Caco-2 (cell line): ENCODE measurements around the gene TAF6L. TPM values are rescaled to one million over a fixed set of nuclear protein-coding genes. Genes with fewer than 3 reads are reported as not detected.

Experiments
- BruUV-seq: library from RNA; stranded (reverse); fragments of 400-500 nt; replicated peaks from 2 replicates; lab custom pipeline; 2021; lab: Mats Ljungman, UMichigan
- CTCF ChIA-PET: fragments of 300-600 bp; sonication (Branson Sonifier 250); formaldehyde crosslinking; loops from one replicate; lab custom pipeline; 2022; ENCODE audit warnings: antibody characterized with exemption; lab: Charles Lee
- POLR2A ChIA-PET: fragments of 300-600 bp; sonication (Branson Sonifier 250); formaldehyde crosslinking; loops from one replicate; lab custom pipeline; 2022; ENCODE audit warnings: antibody characterized with exemption; lab: Charles Lee
- DNase-seq, 2 experiments: peaks; one replicate each; pipeline versions ENCODE4 v3.0.0 to v3.0.0-alpha.2; 2020 to 2022
- H3K27me3 ChIP-seq: replicated peaks from 2 replicates; pipeline ENCODE4 v1.6.0; 2011; ENCODE audit warnings: low read length; ENCODE audit not compliant: control insufficient read depth, insufficient read depth
- H3K36me3 ChIP-seq: 2 replicates; pipeline ENCODE4 v1.5.1; 2011; ENCODE audit warnings: low read length; ENCODE audit not compliant: control insufficient read depth, insufficient read depth
- H3K4me1 ChIP-seq: fragments of 250-450 bp; sonication (Bioruptor Pico); 2 replicates; pipeline ENCODE4 v1.5.1; 2020; ENCODE audit warnings: mild to moderate bottlenecking
- H3K4me3 ChIP-seq: 2 replicates; pipeline ENCODE4 v1.5.1; 2011; ENCODE audit warnings: low read depth, mild to moderate bottlenecking, control low read depth, low read length
- H3K9me3 ChIP-seq: fragments of 250-450 bp; sonication (Bioruptor Pico); 2 replicates; pipeline ENCODE4 v1.5.1; 2020; ENCODE audit warnings: mild to moderate bottlenecking, moderate library complexity
- H3K27ac Mint-ChIP-seq: one replicate; pipeline ENCODE4 v1.8.0; 2022; ENCODE audit warnings: mixed read lengths; ENCODE audit not compliant: unreplicated experiment
- H3K27me3 Mint-ChIP-seq: one replicate; pipeline ENCODE4 v1.8.0; 2022; ENCODE audit warnings: mixed read lengths; ENCODE audit not compliant: insufficient read depth, unreplicated experiment
- H3K36me3 Mint-ChIP-seq: one replicate; pipeline ENCODE4 v1.8.0; 2022; ENCODE audit warnings: mild to moderate bottlenecking, mixed read lengths; ENCODE audit not compliant: insufficient read depth, unreplicated experiment
- H3K4me1 Mint-ChIP-seq: one replicate; pipeline ENCODE4 v1.8.0; 2022; ENCODE audit warnings: low read depth, mixed read lengths; ENCODE audit not compliant: unreplicated experiment
- H3K4me3 Mint-ChIP-seq: one replicate; pipeline ENCODE4 v1.8.0; 2022; ENCODE audit warnings: mild to moderate bottlenecking, moderate library complexity, mixed read lengths; ENCODE audit not compliant: unreplicated experiment
- H3K9me3 Mint-ChIP-seq: one replicate; pipeline ENCODE4 v1.8.0; 2022; ENCODE audit warnings: mixed read lengths; ENCODE audit not compliant: unreplicated experiment
- CTCF ChIP-seq, 2 experiments: fragments of 200-600 bp in 1 of 2; IDR thresholded peaks; 1 replicate in 1 of 2; 2 replicates in 1 of 2; pipeline versions ENCODE4 v1.5.1 to v1.8.0; 2011 to 2022; ENCODE audit warnings: antibody characterized with exemption in 1 of 2, control low read depth in 1 of 2, inconsistent platforms in 1 of 2, low read depth in 1 of 2, low read length in 1 of 2, mild to moderate bottlenecking in 1 of 2, moderate library complexity in 1 of 2; ENCODE audit not compliant: insufficient read depth in 1 of 2, severe bottlenecking in 1 of 2, unreplicated experiment in 1 of 2
- intact Hi-C: fragments of 100-400 bp; cut with micrococcal nuclease; formaldehyde crosslinking; loops from one replicate; pipeline ENCODE4 v1.10.0; 2022; ENCODE audit not compliant: unreplicated experiment
- total RNA-seq: library from RNA; stranded (reverse); gene quantifications from 2 replicates; pipeline ENCODE4 v1.2.3, GENCODE V29; 2022

The TAF6L gene
- total RNA-seq, 1 experiment from 2014 or later, result 26.8 TPM

DNA sequence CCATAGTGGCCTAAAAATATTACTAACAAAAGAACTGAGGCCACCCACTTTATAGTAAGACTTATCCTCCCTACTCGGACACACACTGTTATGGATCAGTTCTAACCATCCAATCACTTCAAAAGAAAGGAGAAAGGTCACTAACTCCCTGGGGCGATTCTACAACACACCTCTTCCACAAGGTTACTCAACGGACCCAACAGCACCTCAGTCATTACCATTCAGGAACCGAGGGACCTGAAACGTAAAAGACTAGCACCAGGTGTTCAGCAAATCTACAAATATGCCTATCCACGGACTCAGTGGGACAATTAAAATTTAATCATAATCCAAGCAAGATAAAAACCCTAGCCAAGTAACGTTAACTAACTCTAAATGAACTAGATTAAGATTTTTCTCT, 45.5 kb upstream of the TAF6L start:
- TF ChIP-seq CTCF (IDR thresholded peaks at IDR 0.05; ENCODE audit: insufficient read depth in 1 of 2, low read depth in 1 of 2, low read length in 1 of 2, severe bottlenecking in 1 of 2, unreplicated experiment in 1 of 2), result no peak
- Mint-ChIP-seq H3K4me1 (peaks cover 34% of the 10 kb centered on the region), H3K9me3 (no peaks in the 10 kb centered on the region), H3K27ac (peak overlapping the region; percentile 98), H3K4me3 (peak overlapping the region; percentile 99), H3K36me3 (peaks cover 91% of the 10 kb centered on the region), H3K27me3 (no peaks in the 10 kb centered on the region)
- TSS peak; percentile 18 for BruUV-seq
- H3K36me3 ChIP-seq, result peaks cover 4% of the 10 kb centered on the region
- ChIA-PET CTCF (interaction anchor here (1.1 to 4.0 kb wide), 2 partner anchors 28 to 61 kb away, joined by 3 to 21 read pairs; partner anchors contain the start of gene ZBTB3), POLR2A (interaction anchor here (0.8 to 4.8 kb wide), 3 partner anchors 20 to 131 kb away, joined by 4 to 71 read pairs (median 18); partner anchors contain the start of gene ZBTB3)
- intact Hi-C loops, result loop anchor here (2.0 to 10.0 kb wide), 2 partner anchors 13 to 129 kb away; no protein-coding TSS in a partner anchor
- no peaks in the 10 kb centered on the region for H3K9me3 ChIP-seq
- peak in 1 of 2 experiments; percentile 41 for DNase-seq
- no peaks in the 10 kb centered on the region for H3K27me3 ChIP-seq
- peaks cover 29% of the 10 kb centered on the region for H3K4me1 ChIP-seq
- peak overlapping the region; percentile 94 for H3K4me3 ChIP-seq

DNA sequence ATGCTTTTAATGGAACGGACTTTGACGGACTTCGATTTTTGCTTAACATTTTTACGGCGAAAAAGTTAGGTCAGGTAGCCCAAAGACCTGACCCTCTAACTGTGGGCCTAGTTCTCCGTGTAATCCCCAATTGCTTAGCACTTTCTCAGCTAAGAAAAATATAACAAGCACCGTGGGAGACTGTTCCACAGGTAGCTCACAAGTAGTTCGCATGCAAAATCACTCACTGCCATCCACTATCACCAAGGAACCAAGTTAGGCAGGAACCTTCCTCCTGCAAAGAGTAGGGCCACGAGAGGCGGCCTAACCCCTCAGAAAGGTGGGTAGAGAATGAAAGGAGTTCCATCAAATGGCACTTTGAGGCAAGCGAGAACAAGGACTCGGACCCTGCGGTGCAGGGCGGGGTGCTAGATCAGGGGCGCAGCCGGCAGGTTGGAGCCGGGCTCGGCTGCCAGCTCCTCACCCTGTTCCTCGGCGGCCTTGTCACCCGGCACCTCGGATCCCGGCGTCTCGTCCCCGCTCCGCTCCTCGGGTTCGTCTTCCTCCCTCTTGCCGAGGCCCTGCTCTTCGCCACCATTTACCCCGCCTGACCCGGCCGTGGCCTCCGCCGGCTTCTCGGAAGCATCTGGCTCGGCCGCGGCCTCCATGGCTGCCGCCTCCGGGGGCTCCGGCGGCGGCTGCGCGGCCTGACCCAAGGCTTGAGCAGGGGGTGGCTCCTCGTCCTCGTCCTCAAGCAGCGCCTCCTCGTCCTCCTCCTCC, 44.9 kb upstream of the TAF6L start:
- ChIA-PET POLR2A (interaction anchor here (0.6 to 4.8 kb wide), 14 partner anchors 13 to 155 kb away, joined by 3 to 71 read pairs (median 11); partner anchors contain the start of genes BSCL2, C11orf98, CSKMT and EEF1G), CTCF (interaction anchor here (1.1 to 4.0 kb wide), 3 partner anchors 27 to 166 kb away, joined by 3 to 21 read pairs (median 4); partner anchors contain the start of gene ZBTB3)
- Histone ChIP-seq H3K27me3 (no peaks in the 10 kb centered on the region), H3K4me1 (peaks cover 29% of the 10 kb centered on the region), H3K36me3 (peaks cover 1% of the 10 kb centered on the region; the same call in 1 of the 2 replicates), H3K9me3 (no peaks in the 10 kb centered on the region), H3K4me3 (peak overlapping the region; percentile 94)
- no TSS peak for BruUV-seq
- peak overlapping the region; percentile 99 for H3K4me3 Mint-ChIP-seq
- no peaks in the 10 kb centered on the region for H3K9me3 Mint-ChIP-seq
- DNase-seq, result no peak
- intact Hi-C loops, result loop anchor here (2.0 to 10.0 kb wide), 2 partner anchors 14 to 128 kb away; no protein-coding TSS in a partner anchor
- no peaks in the 10 kb centered on the region for H3K27me3 Mint-ChIP-seq
- no peak for TF ChIP-seq CTCF (IDR thresholded peaks at IDR 0.05; ENCODE audit: insufficient read depth in 1 of 2, low read depth in 1 of 2, low read length in 1 of 2, severe bottlenecking in 1 of 2, unreplicated experiment in 1 of 2)
- H3K4me1 Mint-ChIP-seq, result peaks cover 34% of the 10 kb centered on the region
- peaks cover 88% of the 10 kb centered on the region for H3K36me3 Mint-ChIP-seq
- peak overlapping the region; percentile 98 for H3K27ac Mint-ChIP-seq

DNA sequence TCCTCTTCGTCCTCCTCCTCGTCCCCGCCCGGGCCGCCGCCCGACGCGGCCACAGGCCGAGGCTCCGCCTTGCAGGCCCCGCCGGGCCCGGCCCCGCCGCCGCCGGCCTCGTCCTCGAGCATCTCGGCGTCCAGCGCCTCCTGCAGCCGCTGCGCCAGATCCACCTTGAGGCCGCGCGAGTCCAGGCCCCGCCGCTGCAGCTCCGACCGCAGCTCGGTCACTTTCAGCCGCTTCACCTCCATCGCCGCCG, 44.4 kb upstream of the TAF6L start:
- Histone ChIP-seq H3K4me1 (peaks cover 25% of the 10 kb centered on the region), H3K9me3 (no peaks in the 10 kb centered on the region), H3K27me3 (no peaks in the 10 kb centered on the region), H3K4me3 (peak overlapping the region; percentile 94), H3K36me3 (0 out of 2 replicates have a peak, but pooled peaks cover 1% of the 10 kb centered on the region)
- Mint-ChIP-seq H3K4me1 (peaks cover 30% of the 10 kb centered on the region), H3K27ac (peak overlapping the region; percentile 98), H3K36me3 (peaks cover 88% of the 10 kb centered on the region), H3K9me3 (no peaks in the 10 kb centered on the region), H3K4me3 (peak overlapping the region; percentile 99), H3K27me3 (no peaks in the 10 kb centered on the region)
- no TSS peak for BruUV-seq
- DNase-seq, result no peak
- TF ChIP-seq CTCF (IDR thresholded peaks at IDR 0.05; ENCODE audit: insufficient read depth in 1 of 2, low read depth in 1 of 2, low read length in 1 of 2, severe bottlenecking in 1 of 2, unreplicated experiment in 1 of 2), result no peak
- intact Hi-C loops, result loop anchor here (2.0 to 10.0 kb wide), 2 partner anchors 14 to 128 kb away; no protein-coding TSS in a partner anchor
- ChIA-PET CTCF (interaction anchor here (0.8 to 4.0 kb wide), 6 partner anchors 27 to 166 kb away, joined by 3 to 21 read pairs (median 4); partner anchors contain the start of genes EEF1G, POLR2G, TMEM179B and ZBTB3), POLR2A (interaction anchor here (0.5 to 4.8 kb wide), 25 partner anchors 9 to 1304 kb away, joined by 3 to 71 read pairs (median 8); partner anchors contain the start of genes BSCL2, C11orf98, CSKMT and EEF1G)
